Neural cell (in vitro differentiated cells): Measurements from ENCODE around the gene ASCC1.

Experiments used
- CTCF ChIP-seq: fragments of 450-650 bp; IDR thresholded peaks from 2 replicates; pipeline ENCODE4 v1.5.1; 2014; ENCODE audit warnings: antibody characterized with exemption, mild to moderate bottlenecking, moderate library complexity; ENCODE audit not compliant: poor library complexity, severe bottlenecking
- EP300 ChIP-seq: fragments of 450-650 bp; conservative IDR thresholded peaks from 2 replicates; pipeline ENCODE4 v1.6.1; 2014; ENCODE audit warnings: antibody characterized with exemption, mild to moderate bottlenecking, moderate library complexity; ENCODE audit not compliant: poor library complexity, severe bottlenecking
- EZH2 ChIP-seq: fragments of 200-600, 300-800 bp; shearing (Covaris generic), sonication (generic); IDR thresholded peaks from 2 replicates; pipeline ENCODE4 v1.6.1; 2014; ENCODE audit warnings: antibody characterized with exemption, low read length, borderline replicate concordance, mild to moderate bottlenecking; ENCODE audit not compliant: insufficient read depth, poor library complexity, severe bottlenecking
- MXI1 ChIP-seq: fragments of 450-650 bp; conservative IDR thresholded peaks from 2 replicates; pipeline ENCODE4 v1.6.1; 2014; ENCODE audit warnings: antibody characterized with exemption, mild to moderate bottlenecking; ENCODE audit not compliant: poor library complexity, severe bottlenecking
- POLR2AphosphoS5 ChIP-seq: IDR thresholded peaks from 2 replicates; pipeline ENCODE4 v1.6.1; 2012
- RAD21 ChIP-seq: fragments of 450-650 bp; conservative IDR thresholded peaks from 2 replicates; pipeline ENCODE4 v1.6.1; 2014; ENCODE audit warnings: antibody characterized with exemption, mild to moderate bottlenecking, moderate library complexity
- REST ChIP-seq: IDR thresholded peaks from 2 replicates; pipeline ENCODE4 v1.6.1; 2012; ENCODE audit warnings: borderline replicate concordance
- SMC3 ChIP-seq: fragments of 450-650 bp; conservative IDR thresholded peaks from 2 replicates; pipeline ENCODE4 v1.6.1; 2014; ENCODE audit warnings: antibody characterized with exemption, mild to moderate bottlenecking, moderate library complexity; ENCODE audit not compliant: poor library complexity
- TAF1 ChIP-seq: IDR thresholded peaks from 2 replicates; pipeline ENCODE4 v1.6.1; 2012; ENCODE audit warnings: low read depth

DNA sequence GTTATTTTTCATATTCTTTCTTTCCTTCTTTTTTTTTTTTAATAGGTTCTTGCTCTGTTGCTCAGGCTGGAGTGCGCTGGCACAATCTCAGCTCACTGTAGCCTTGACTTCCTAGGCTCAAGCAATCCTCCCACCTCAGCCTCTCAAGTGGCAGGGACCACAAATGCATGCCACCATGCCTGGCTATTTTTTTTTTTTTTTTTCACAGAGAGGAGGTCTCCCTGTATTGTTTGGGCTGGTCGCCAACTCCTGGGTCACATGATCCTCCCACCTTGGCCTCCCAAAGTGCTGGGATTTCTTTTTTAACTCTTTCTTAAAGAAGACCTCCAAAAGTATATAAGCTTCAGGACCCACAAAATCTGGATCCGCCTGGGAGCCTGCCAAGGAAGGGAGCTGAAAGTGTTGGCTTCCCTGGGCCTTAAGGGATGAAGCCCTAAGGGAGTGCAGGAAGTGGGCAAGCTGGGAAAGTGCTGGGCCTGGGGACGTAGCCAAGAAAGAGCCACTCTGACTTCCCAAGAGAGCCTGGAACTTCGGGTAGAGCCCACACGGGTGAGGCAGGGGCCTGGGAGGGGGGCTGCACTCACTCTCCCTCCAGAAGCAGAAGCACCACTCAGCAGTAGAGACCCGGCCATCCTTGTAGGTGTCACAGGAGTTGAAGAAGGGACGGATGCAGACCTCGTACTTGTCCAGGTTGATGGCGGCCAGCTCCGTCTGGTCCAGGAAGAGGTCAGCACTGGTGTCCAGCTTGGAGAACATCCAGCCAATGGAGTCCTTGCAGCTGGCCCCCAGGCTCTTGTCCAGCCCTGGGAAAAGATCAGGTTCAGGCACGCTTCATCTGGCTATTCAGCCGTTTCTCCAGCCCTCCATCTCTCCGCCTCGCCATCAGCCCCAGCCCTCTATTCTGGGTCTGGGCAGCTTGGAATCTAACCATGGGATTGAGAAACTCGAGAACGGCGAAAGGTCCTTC lies 149.5 kb downstream of the ASCC1 start:
- no peak for TF ChIP-seq EP300
- no peak for TF ChIP-seq POLR2AphosphoS5
- TF ChIP-seq CTCF, result no peak
- no peak for TF ChIP-seq SMC3
- no peak for TF ChIP-seq TAF1
- no peak for TF ChIP-seq RAD21
- no peak for TF ChIP-seq EZH2
- TF ChIP-seq REST, result no peak
- TF ChIP-seq MXI1, result no peak
